Stimulated activated CD4-positive, alpha-beta T cell treated with anti-CD3 and anti-CD28 coated beads, Interleukin-2, amount 100 ng/mL, for 48 hours (primary cell): Measurements from ENCODE around the gene INAFM2.
A peak's percentile ranks its signal among the peaks of the same experiment; 100 is the strongest.

Experiments used
- DNase-seq, 2 donors: peaks; one replicate each; pipeline ENCODE4 v3.0.0-alpha.2; 2020

The INAFM2 gene

GRCh38 chr15:40345225-40345866, 21.9 kb downstream of the INAFM2 start:
- no peak for DNase-seq

- no peak for DNase-seq
These were observed 22.5 kb downstream of the INAFM2 start for GRCh38 chr15:40345867-40346578.

DNA sequence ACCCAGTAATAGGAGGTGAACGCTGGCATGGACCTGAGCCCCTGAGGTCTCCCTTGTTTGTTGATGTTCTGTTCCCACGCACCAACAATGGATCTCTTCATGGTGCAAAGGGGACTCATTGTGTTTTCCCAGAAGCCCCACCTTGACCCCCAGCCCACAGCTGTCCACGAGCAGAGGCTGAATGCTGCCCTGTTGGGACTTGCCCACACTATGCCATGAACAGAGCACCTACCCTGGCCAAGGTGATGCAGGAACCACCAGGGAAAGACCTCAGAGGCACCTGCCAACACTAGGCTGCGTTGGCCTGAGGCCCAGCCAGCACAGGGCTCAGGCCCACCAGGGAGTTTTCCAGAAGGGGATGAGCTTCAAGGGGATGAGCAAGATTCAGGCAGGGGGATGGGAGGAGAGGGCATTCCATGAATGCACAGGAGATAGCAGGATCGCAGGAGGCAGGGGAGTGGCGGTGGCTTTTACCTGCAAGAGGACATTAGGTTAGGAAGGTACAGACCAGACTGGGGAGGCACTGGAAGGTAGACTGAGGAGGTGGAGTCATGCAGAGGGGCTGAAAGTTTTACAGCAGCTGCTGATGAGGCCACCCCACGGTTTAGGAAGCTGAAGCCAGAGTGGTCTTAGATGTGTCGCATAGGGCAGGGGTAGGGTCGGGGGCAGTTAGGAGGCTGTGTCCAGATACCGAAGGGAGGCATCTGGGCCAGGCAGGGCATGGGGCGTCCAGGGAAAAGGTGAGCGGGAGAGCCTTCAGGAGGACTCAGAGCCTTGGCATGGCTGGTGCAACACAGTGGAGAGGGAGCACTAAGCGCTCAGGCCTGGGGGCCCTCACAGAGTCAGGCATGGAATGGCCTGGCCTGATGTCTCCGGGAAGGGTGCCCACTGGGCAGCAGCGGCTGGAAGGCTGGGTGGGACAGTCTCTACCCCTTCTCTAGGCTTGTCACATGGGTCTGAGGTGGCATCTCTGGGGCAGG, 23.4 kb downstream of the INAFM2 start:
- DNase-seq = no peak

DNA sequence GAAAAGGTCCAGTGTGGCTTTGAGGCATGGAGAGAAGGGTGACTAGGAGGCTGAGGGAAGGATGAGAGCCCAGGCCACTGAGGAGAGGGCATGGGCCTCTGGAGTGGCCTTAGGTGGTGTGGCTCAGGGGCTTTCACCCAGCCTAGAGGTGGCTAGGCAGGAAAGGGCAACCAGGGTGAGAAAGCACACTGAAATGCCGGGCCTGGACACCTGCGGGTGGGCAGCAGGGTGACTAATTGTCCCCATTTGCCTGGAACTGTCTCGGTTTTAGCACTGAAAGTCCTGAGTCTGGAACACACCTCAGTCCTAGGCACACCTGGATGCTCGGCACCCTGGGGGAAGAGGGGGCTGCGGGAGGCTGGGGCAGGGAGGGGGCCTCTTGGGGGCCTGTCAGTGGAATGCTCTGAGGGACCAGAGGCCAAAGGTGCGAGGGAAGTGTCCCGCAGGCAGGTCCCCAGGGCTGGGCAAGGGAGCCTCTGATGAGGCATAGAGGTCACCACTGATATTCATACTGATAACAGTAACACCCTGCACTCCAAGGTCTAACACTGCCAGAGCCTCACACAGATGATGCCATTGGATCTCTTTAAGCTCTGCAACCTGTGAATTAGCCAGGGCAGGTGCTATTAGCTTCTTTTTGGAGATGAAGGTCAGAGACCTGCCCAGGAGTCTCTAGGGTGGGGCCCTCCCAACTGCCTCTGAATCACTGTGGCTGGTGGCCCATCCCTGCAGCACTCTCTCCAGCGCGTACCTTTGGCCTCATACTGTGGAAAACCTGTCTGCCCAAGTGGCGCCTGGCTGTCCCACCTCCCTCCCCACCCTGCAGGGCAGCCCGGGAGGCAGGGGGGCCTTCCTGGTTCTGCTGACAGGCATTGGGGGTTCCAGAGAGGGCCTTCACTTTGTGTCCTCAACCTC, 24.3 kb downstream of the INAFM2 start:
- DNase-seq = no peak

DNA sequence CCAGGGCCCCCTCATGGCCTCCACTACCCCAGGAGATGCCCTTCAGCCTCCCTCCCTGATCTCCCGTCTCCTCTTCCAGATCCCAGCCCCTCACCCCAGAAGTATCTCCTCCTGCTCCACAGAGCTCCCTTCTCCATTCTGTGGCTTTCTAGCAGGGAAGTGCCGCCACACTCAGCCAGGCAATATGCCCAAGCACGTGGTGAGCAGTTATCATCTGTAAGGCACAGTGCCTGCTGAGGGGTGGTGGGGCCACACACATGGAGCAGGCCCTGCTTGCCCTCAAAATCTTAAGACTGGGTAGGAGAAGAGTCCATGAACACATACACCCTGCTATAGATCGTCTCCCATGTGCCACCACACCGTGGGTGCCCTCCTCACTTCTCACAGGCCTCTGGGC, 25.0 kb downstream of the INAFM2 start:
- DNase-seq = no peak

DNA sequence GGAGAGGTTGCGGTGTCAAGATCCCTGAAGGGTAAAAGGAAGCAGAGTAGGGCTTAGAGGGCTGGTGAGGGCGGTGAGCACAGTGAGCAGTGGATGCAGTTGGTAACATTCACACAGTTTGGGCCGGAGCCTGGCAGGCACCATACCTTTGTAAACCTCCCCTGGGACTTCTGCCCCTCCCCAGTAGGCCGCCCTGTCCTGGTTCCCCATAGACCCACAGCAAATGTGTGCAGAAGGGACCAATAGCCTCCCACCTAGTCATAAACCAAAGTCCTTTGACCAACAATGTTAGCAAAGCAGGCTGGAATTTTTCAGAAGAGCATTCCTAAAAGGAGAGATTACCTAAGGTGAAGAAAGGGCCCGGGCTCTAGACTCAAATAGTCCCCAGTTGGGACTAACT, 25.7 kb downstream of the INAFM2 start:
- DNase-seq = no peak

- no peak for DNase-seq
These were observed 28.9 kb downstream of the INAFM2 start for GRCh38 chr15:40352281-40352901.

GRCh38 chr15:40353697-40354096, 30.2 kb downstream of the INAFM2 start:
- DNase-seq = no peak

- no peak for DNase-seq
These were observed 31.1 kb downstream of the INAFM2 start for GRCh38 chr15:40354408-40355171.

- DNase-seq = no peak
These were observed 32.6 kb downstream of the INAFM2 start for GRCh38 chr15:40355976-40356585.

DNA sequence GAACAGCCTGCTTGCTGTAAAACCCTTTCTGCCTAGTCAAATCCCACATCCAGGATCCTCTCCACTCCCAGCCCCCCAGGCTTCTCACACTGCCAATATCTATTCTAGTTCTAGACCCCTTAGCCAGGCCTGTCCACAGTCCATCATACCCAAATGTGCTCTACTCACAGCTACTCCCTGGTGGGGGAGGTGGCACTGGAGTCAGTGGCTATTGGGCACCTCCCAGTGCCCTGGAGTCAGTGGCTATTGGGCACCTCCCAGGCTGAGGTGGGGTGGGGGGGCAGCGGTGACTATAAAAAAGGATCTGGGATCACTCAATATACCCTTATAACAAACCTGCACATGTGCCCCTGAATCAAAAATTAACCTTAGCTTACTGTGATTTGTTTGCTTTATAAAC, 33.8 kb downstream of the INAFM2 start:
- no peak for DNase-seq

- DNase-seq = peak; percentile 90
These were observed 34.4 kb downstream of the INAFM2 start, which contains the start of gene DISP2 for GRCh38 chr15:40357723-40358470. DISP2 (plus strand) TSS chr15:40358219; CDS start chr15:40358322, 103 bp downstream.

GRCh38 chr15:40358471-40359353, 35.2 kb downstream of the INAFM2 start:
- no peak for DNase-seq

DNA sequence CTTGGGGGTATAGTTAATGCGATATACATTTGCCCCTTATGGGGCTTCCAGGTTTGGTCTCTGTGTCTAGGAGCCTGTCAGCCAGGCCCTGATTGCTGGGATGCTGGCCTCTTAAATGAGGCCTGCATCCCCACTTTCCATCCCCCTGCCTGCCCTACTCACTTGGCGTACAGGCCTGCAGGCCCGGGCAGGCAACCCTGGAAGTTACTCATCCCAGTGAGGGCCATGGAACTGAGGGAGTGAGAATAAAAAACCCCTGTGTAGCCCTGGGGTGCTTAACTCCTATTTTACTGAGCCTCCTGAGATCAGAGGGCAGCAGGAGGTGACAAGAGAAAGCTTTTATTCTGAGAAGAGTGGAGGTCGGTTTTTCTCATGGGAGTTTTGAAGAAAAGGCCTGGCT, 36.5 kb downstream of the INAFM2 start:
- no peak for DNase-seq

DNA sequence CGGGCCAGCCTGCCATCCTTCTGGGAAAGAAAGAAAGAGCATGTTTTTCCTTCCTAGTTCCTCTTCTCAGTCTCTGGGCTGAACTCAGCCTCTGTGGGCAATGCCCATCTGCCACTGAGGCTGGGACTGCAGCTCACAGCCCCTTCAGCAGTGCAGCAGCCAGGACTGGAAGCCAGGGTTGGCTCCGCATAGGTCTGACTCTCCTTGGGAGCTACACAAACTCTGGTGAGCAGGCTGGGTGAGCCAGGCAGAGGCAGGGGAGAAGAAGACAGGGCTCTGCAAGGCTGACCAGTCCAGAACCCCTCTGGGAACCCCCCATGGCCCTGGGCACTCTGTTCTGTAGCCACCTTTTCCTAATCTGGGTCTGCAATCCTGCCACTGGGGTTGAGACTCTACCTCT, 38.1 kb downstream of the INAFM2 start:
- no peak for DNase-seq

DNA sequence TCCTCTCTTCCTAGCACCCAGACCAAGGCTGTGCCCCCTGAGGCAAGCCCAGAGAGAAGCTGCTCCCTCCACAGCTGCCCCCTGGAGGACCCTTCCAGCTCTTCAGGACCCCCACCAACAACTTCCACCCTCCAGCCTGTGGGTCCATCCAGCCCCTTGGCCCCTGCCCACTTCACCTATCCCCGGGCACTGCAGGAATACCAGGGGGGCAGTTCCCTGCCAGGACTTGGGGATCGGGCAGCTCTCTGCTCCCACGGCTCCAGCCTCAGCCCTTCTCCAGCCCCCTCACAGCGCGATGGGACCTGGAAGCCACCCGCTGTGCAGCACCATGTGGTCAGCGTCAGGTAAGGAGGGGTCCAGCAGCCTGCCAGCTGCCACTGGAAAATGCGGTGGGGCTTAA, 40.1 kb downstream of the INAFM2 start:
- DNase-seq = no peak

GRCh38 chr15:40364251-40364650, 40.8 kb downstream of the INAFM2 start:
- DNase-seq = no peak

DNA sequence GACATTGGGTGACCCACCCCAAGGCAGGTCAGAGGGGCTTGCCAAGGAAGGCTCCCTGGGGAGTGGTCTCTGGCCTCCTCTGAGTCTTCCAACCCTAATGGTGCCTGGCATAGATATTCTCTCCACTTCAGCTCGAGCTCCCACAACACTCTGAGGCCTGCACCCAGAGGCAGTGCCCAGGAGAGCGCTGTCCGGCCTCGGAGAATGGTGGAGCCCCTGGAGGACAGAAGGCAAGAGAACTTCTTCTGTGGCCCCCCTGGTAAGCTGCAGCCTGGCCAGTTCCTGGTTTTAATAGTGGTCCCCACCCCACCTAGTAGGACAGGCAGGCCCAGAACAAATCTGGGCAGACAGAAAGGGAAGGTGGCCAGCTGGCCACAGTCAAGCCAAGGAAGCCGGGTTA, 41.5 kb downstream of the INAFM2 start:
- DNase-seq = no peak
